HUES6 (cell line): ENCODE data around the gene GPR157.
"Not testable (repeated sequence)": the region's sequence is repeated elsewhere in the genome, so short reads cannot be mapped to it uniquely, and the experiment has no call there.

Source experiments
- H3K27ac ChIP-seq: 2 replicates; pipeline ENCODE4 v1.7.0; 2013; ENCODE audit warnings: low read depth, mild to moderate bottlenecking, low read length, inconsistent platforms
- H3K27me3 ChIP-seq: 2 replicates; pipeline ENCODE4 v1.6.1; 2013; ENCODE audit warnings: low read length; ENCODE audit not compliant: control insufficient read depth, insufficient read depth
- H3K36me3 ChIP-seq: 2 replicates; pipeline ENCODE4 v1.6.1; 2013; ENCODE audit warnings: low read length; ENCODE audit not compliant: control insufficient read depth, insufficient read depth
- H3K4me1 ChIP-seq: 2 replicates; pipeline ENCODE4 v1.6.1; 2013; ENCODE audit warnings: low read length; ENCODE audit not compliant: control insufficient read depth, insufficient read depth
- H3K4me3 ChIP-seq: 2 replicates; pipeline ENCODE4 v1.5.1; 2013; ENCODE audit warnings: low read depth, low read length
- H3K9ac ChIP-seq: one replicate; pipeline ENCODE4 v1.6.1; 2013; ENCODE audit warnings: mild to moderate bottlenecking, low read length
- H3K9me3 ChIP-seq: 2 replicates; pipeline ENCODE4 v1.6.1; 2013; ENCODE audit warnings: low read depth, low read length; ENCODE audit not compliant: control insufficient read depth, insufficient read depth

The GPR157 gene

DNA sequence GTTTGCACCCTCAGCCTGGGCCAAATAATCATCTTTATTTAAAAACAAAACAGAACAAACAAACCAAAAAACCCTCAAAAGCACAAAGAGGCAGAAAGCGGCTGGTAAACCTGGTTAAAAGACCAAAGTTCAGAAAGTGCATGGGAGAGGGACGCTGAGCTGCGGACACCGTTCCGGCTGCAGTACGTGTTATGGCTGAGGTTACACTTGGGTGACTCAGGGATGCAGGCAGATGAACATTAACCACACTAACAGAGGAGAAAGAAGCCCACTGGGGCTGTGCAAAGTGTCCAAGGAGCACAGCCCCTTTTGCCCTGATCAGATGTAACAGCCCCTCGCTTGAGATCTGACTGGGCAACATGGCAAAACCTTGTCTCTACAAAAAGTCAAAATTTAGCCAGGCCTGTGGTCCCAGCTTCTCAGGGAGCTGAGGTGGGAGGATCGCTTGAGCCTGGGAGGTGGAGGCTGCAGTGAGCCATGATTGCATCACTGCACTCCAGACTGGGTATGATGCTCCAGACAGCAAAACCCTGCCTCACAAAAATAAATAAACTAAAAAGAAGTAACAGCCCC is 28.3 kb downstream of the GPR157 start:
- no peaks in the 10 kb centered on the region for H3K27me3 ChIP-seq
- H3K4me3 ChIP-seq, result no peak overlapping the region
- H3K9me3 ChIP-seq, result peaks cover 17% of the 10 kb centered on the region
- H3K36me3 ChIP-seq, result no peaks in the 10 kb centered on the region; the same call in 1 of the 2 replicates
- H3K9ac ChIP-seq, result no peak overlapping the region
- 0 out of 2 replicates have a peak, but pooled peaks cover 2% of the 10 kb centered on the region for H3K4me1 ChIP-seq
- H3K27ac ChIP-seq, result no peak overlapping the region

- Histone ChIP-seq H3K36me3 (no peaks in the 10 kb centered on the region; the same call in 1 of the 2 replicates), H3K27ac (no peak overlapping the region), H3K4me3 (no peak overlapping the region), H3K9ac (no peak overlapping the region), H3K4me1 (0 out of 2 replicates have a peak, but pooled peaks cover 2% of the 10 kb centered on the region), H3K9me3 (peaks cover 27% of the 10 kb centered on the region), H3K27me3 (no peaks in the 10 kb centered on the region)
Observed at GRCh38 chr1:9099555-9099954, 29.3 kb downstream of the GPR157 start.

GRCh38 chr1:9097947-9098705 is 30.8 kb downstream of the GPR157 start:
- H3K4me3 ChIP-seq, result no peak overlapping the region
- H3K27ac ChIP-seq, result no peak overlapping the region
- H3K27me3 ChIP-seq, result no peaks in the 10 kb centered on the region
- peaks cover 29% of the 10 kb centered on the region for H3K9me3 ChIP-seq
- H3K9ac ChIP-seq, result no peak overlapping the region
- peaks cover 2% of the 10 kb centered on the region; the same call in 1 of the 2 replicates for H3K4me1 ChIP-seq
- no peaks in the 10 kb centered on the region for H3K36me3 ChIP-seq

GRCh38 chr1:9095818-9096217 is 33.1 kb downstream of the GPR157 start:
- peaks cover 29% of the 10 kb centered on the region for H3K9me3 ChIP-seq

GRCh38 chr1:9093996-9094595 is 34.8 kb downstream of the GPR157 start:
- not testable (repeated sequence) for H3K9ac ChIP-seq
- H3K9me3 ChIP-seq, result peaks cover 29% of the 10 kb centered on the region

More at GRCh38 chr1:9095818-9096217, 33.1 kb downstream of the GPR157 start:
- H3K27me3 ChIP-seq, result no peaks in the 10 kb centered on the region
- H3K36me3 ChIP-seq, result no peaks in the 10 kb centered on the region
- H3K4me1 ChIP-seq, result no peaks in the 10 kb centered on the region; the same call in 1 of the 2 replicates
- H3K9ac ChIP-seq, result no peak overlapping the region
- H3K27ac ChIP-seq, result no peak overlapping the region
- no peak overlapping the region for H3K4me3 ChIP-seq

DNA sequence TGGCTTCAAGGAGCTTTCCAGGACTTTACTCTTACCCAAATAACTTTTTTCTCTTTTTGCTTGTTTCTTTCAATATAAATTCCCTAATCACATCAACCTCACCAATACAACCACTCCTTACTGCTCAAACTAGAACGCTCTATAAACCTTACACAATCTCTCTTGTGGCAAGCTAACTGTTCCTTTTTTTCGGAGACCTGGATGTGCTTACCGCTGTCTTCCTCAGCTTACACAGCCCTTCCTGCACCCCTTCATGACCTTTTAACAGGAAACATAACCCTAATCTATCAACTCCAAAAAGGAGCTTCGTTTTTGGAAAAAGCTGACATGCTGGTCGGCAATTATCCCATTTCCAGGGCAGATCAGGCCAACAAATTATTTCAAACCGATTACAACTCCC is 35.3 kb downstream of the GPR157 start:
- Histone ChIP-seq H3K27ac (no peak overlapping the region), H3K4me3 (no peak overlapping the region), H3K9ac (no peak overlapping the region), H3K4me1 (no peaks in the 10 kb centered on the region; the same call in 1 of the 2 replicates), H3K36me3 (no peaks in the 10 kb centered on the region), H3K27me3 (no peaks in the 10 kb centered on the region), H3K9me3 (peaks cover 29% of the 10 kb centered on the region)

More at GRCh38 chr1:9093996-9094595, 34.8 kb downstream of the GPR157 start:
- not testable (repeated sequence) for H3K27ac ChIP-seq, H3K4me1 ChIP-seq, H3K36me3 ChIP-seq, H3K4me3 ChIP-seq, H3K27me3 ChIP-seq

GRCh38 chr1:9093091-9093490 is 35.8 kb downstream of the GPR157 start:
- Histone ChIP-seq H3K27me3 (no peaks in the 10 kb centered on the region), H3K4me1 (no peaks in the 10 kb centered on the region; the same call in 1 of the 2 replicates), H3K9me3 (peaks cover 29% of the 10 kb centered on the region), H3K9ac (no peak overlapping the region), H3K36me3 (no peaks in the 10 kb centered on the region), H3K27ac (no peak overlapping the region), H3K4me3 (no peak overlapping the region)

- no peak overlapping the region for H3K27ac ChIP-seq
- H3K9me3 ChIP-seq, result peaks cover 15% of the 10 kb centered on the region
- no peak overlapping the region for H3K9ac ChIP-seq
- H3K27me3 ChIP-seq, result no peaks in the 10 kb centered on the region
- no peaks in the 10 kb centered on the region for H3K36me3 ChIP-seq
- no peaks in the 10 kb centered on the region; the same call in 1 of the 2 replicates for H3K4me1 ChIP-seq
- H3K4me3 ChIP-seq, result no peak overlapping the region
Observed at GRCh38 chr1:9088807-9089206, 40.1 kb downstream of the GPR157 start.

- Histone ChIP-seq H3K27ac (no peak overlapping the region), H3K4me1 (no peaks in the 10 kb centered on the region), H3K4me3 (no peak overlapping the region), H3K9me3 (peaks cover 15% of the 10 kb centered on the region), H3K27me3 (no peaks in the 10 kb centered on the region), H3K9ac (no peak overlapping the region), H3K36me3 (no peaks in the 10 kb centered on the region)
Observed at GRCh38 chr1:9087411-9088125, 41.3 kb downstream of the GPR157 start.

GRCh38 chr1:9086796-9087195 is 42.1 kb downstream of the GPR157 start:
- Histone ChIP-seq H3K36me3 (no peaks in the 10 kb centered on the region), H3K9ac (no peak overlapping the region), H3K27ac (no peak overlapping the region), H3K4me1 (no peaks in the 10 kb centered on the region), H3K4me3 (no peak overlapping the region), H3K9me3 (peaks cover 15% of the 10 kb centered on the region), H3K27me3 (no peaks in the 10 kb centered on the region)
